ELF-1 (cell line): ENCODE data around the gene RASGRP1.

ENCODE experiments used
- DNase-seq: peaks from one replicate; pipeline ENCODE4 v3.0.0-alpha.2; 2016; ENCODE audit warnings: low read depth, low spot score

Gene RASGRP1

GRCh38 chr15:38460543-38460942 is 104.1 kb downstream of the RASGRP1 start:
- no peak for DNase-seq

GRCh38 chr15:38459480-38459879 is 105.1 kb downstream of the RASGRP1 start:
- DNase-seq = no peak

GRCh38 chr15:38458646-38459045 is 106.0 kb downstream of the RASGRP1 start:
- DNase-seq = no peak

- no peak for DNase-seq
Observed at GRCh38 chr15:38455092-38455491, 109.5 kb downstream of the RASGRP1 start.

GRCh38 chr15:38454696-38455090 is 109.9 kb downstream of the RASGRP1 start:
- no peak for DNase-seq

- DNase-seq = peak; percentile 94
Observed at GRCh38 chr15:38453971-38454695, 110.5 kb downstream of the RASGRP1 start, which contains the start of gene FAM98B. TSS of gene FAM98B (plus strand) at chr15:38454127. CDS start at chr15:38454162, 35 bp downstream.

- no peak for DNase-seq
Observed at GRCh38 chr15:38441130-38441519, 123.5 kb downstream of the RASGRP1 start.

GRCh38 chr15:38440353-38441129 is 124.1 kb downstream of the RASGRP1 start:
- DNase-seq = peak; percentile 91
